Cardiac muscle cell (in vitro differentiated cells and primary cell): ENCODE data around the gene EPS8L1. TPM values are rescaled to one million over a fixed set of nuclear protein-coding genes. Genes with fewer than 3 reads are reported as not detected.

Experiments used
- DNase-seq, 2 donors: peaks; one replicate each; pipeline versions ENCODE4 v3.0.0 to v3.0.0-alpha.2; 2010 to 2017; ENCODE audit warnings: low read depth in 1 of 2, low spot score in 1 of 2
- H3K27ac ChIP-seq: fragments of 200-600 bp; sonication (generic); 2 replicates; pipeline ENCODE4 v1.5.1; 2016
- H3K27me3 ChIP-seq: fragments of 200-600 bp; sonication (generic); 2 replicates; pipeline ENCODE4 v1.6.0; 2016; ENCODE audit warnings: control low read depth
- H3K36me3 ChIP-seq: fragments of 200-600 bp; sonication (generic); 2 replicates; pipeline ENCODE4 v1.5.1; 2016; ENCODE audit warnings: control low read depth
- H3K4me1 ChIP-seq: fragments of 200-600 bp; sonication (generic); 2 replicates; pipeline ENCODE4 v1.8.1; 2017; ENCODE audit warnings: low read depth, mild to moderate bottlenecking, mixed run types
- H3K4me3 ChIP-seq: fragments of 200-600 bp; sonication (generic); 2 replicates; pipeline ENCODE4 v1.5.1; 2016; ENCODE audit warnings: mild to moderate bottlenecking
- H3K9me3 ChIP-seq: fragments of 200-600 bp; sonication (generic); 2 replicates; pipeline ENCODE4 v1.5.1; 2017; ENCODE audit warnings: low read depth, mild to moderate bottlenecking, control low read depth
- polyA plus RNA-seq: library from polyadenylated mRNA; unstranded; fragments of >200 nt; fragmentation: Nextera tagmentation; extraction: Ambion mirVana; gene quantifications from 2 replicates; pipeline ENCODE4 v1.2.1, GENCODE V29; 2016
- total RNA-seq: library from RNA; depleted of rRNA; stranded (reverse); fragments of >200 nt; gene quantifications from 2 replicates; pipeline ENCODE4 v1.2.3, GENCODE V29; 2016
- TF ChIP-seq, protein P1 (sequence below): IDR thresholded peaks from 2 replicates; pipeline ENCODE4 v1.5.1; 2012; ENCODE audit warnings: low read depth, mild to moderate bottlenecking, low read length

EPS8L1 gene
- total and polyA plus RNA-seq, 2 experiments from 2014 or later, result 1.2 to 3.9 TPM

DNA sequence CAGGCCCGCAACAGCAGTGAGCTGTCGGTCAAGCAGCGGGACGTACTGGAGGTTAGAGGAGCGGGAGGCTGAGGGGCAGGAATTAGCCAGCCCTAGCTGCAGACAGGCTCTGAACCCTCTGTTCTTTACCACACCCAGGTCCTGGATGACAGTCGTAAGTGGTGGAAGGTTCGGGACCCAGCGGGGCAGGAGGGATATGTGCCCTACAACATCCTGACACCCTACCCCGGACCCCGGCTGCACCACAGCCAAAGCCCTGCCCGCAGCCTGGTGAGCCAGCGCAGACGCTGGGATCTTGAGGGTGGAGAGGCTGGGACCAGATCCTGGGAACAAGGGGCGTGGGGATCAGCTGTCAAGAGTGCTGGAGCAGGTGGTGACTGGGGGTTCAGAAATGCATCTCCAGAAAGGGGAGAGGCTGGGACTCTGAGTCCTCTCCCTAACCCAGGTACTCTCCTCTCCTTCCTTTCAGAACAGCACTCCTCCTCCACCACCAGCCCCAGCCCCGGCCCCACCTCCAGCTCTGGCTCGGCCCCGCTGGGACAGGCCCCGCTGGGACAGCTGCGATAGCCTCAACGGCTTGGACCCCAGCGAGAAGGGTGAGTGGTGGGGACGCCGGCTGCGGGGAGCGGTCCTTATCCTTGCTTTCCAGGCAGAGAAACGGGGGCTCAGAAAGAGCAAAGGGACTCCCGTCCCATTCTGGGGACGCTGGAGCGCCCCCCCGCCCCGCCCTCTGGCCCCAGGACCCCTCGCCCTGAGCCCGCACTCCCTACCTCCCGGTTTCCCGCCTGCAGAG lies 10.4 kb downstream of the EPS8L1 start:
- peak overlapping the region; percentile 36 for H3K4me3 ChIP-seq
- H3K36me3 ChIP-seq, result no peaks in the 10 kb centered on the region
- DNase-seq, result no peak
- peaks cover 2% of the 10 kb centered on the region for H3K4me1 ChIP-seq
- peaks cover 53% of the 10 kb centered on the region for H3K27me3 ChIP-seq
- H3K27ac ChIP-seq, result no peak overlapping the region
- no peaks in the 10 kb centered on the region for H3K9me3 ChIP-seq
- TF ChIP-seq, protein P1, sequence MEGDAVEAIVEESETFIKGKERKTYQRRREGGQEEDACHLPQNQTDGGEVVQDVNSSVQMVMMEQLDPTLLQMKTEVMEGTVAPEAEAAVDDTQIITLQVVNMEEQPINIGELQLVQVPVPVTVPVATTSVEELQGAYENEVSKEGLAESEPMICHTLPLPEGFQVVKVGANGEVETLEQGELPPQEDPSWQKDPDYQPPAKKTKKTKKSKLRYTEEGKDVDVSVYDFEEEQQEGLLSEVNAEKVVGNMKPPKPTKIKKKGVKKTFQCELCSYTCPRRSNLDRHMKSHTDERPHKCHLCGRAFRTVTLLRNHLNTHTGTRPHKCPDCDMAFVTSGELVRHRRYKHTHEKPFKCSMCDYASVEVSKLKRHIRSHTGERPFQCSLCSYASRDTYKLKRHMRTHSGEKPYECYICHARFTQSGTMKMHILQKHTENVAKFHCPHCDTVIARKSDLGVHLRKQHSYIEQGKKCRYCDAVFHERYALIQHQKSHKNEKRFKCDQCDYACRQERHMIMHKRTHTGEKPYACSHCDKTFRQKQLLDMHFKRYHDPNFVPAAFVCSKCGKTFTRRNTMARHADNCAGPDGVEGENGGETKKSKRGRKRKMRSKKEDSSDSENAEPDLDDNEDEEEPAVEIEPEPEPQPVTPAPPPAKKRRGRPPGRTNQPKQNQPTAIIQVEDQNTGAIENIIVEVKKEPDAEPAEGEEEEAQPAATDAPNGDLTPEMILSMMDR, result no peak

DNA sequence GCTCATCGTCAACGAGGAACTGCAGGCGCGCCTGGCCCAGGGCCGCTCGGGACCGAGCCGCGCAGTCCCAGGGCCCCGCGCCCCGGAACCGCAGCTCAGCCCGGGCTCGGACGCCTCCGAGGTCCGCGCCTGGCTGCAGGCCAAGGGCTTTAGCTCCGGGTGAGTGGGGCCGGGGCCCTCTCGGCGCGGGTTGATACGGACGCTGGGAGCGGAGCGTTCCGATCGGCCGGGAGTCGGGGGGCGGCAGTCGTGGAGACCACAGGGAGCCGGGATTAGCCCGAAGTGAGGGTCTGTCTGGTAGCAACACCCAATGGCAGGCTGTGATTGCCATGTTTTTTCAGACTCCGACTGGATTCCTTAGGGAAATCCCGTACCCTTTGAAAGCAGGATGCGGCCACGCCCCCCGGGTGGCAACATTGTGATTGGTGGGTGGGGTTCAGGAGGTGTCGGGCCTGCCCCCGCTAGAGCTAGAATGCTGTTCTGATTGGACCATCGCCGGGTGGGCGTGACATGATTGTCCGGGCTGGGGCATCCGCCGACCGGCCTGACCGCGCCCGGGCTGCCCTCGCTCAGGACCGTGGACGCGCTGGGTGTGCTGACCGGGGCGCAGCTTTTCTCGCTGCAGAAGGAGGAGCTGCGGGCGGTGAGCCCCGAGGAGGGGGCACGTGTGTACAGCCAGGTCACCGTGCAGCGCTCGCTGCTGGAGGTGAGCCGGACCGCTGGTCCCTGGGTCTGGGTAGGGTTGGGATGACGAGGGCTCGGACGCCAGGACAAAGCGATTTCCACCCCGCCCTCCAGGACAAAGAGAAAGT lies 11.3 kb downstream of the EPS8L1 start:
- peak overlapping the region; percentile 36 for H3K4me3 ChIP-seq
- no peaks in the 10 kb centered on the region for H3K9me3 ChIP-seq
- H3K4me1 ChIP-seq, result peaks cover 2% of the 10 kb centered on the region
- no peaks in the 10 kb centered on the region for H3K36me3 ChIP-seq
- peaks cover 45% of the 10 kb centered on the region for H3K27me3 ChIP-seq
- DNase-seq, result peak; percentile 96 to 97
- no peak overlapping the region for H3K27ac ChIP-seq
- TF ChIP-seq, protein P1, result no peak

DNA sequence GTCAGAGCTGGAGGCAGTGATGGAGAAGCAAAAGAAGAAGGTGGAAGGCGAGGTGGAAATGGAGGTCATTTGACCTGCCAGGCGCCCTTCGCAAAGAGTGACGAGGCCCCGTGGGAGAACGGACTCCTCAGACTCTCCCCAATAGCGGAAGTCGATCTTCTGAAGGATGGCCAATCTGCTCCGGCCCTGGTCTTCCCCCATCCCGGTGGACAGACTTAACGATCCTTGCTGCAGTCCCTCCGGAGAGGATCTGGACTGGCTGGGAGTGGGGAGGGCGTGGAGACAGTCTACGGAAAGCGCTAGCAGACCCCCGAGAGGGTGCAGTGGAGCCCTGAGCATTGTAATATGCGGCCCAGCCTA lies 11.9 kb downstream of the EPS8L1 start:
- Histone ChIP-seq H3K4me1 (peaks cover 2% of the 10 kb centered on the region), H3K27me3 (peaks cover 39% of the 10 kb centered on the region), H3K9me3 (no peaks in the 10 kb centered on the region), H3K4me3 (peak overlapping the region; percentile 36), H3K36me3 (no peaks in the 10 kb centered on the region), H3K27ac (no peak overlapping the region)
- TF ChIP-seq, protein P1, result no peak
- peak in 1 of 2 donors; percentile 32 for DNase-seq

DNA sequence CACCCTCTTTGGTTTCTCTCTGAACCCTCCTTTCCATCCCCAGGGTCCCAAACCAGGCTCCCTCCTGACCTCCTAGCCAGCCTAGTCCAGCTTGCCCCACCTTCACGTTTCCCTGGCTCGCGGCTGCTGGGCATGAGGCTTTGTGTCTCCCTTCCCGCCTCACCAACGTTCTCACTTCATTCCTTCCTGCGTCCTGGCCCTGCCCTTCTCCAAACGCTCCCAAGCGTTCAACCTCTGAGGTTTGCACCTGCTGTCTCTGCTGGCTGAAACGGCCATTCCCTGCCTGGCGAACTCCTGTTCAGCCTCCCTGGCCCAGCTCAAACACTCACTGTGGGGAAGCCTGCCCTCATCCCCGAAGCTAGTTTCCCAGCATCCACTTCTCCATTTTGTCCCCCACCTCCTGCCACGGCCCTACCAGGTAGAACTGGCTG lies 12.4 kb downstream of the EPS8L1 start:
- Histone ChIP-seq H3K9me3 (no peaks in the 10 kb centered on the region), H3K4me1 (peaks cover 2% of the 10 kb centered on the region), H3K4me3 (no peak overlapping the region), H3K27me3 (peaks cover 34% of the 10 kb centered on the region), H3K27ac (no peak overlapping the region), H3K36me3 (no peaks in the 10 kb centered on the region)
- DNase-seq, result no peak
- TF ChIP-seq, protein P1, result no peak

DNA sequence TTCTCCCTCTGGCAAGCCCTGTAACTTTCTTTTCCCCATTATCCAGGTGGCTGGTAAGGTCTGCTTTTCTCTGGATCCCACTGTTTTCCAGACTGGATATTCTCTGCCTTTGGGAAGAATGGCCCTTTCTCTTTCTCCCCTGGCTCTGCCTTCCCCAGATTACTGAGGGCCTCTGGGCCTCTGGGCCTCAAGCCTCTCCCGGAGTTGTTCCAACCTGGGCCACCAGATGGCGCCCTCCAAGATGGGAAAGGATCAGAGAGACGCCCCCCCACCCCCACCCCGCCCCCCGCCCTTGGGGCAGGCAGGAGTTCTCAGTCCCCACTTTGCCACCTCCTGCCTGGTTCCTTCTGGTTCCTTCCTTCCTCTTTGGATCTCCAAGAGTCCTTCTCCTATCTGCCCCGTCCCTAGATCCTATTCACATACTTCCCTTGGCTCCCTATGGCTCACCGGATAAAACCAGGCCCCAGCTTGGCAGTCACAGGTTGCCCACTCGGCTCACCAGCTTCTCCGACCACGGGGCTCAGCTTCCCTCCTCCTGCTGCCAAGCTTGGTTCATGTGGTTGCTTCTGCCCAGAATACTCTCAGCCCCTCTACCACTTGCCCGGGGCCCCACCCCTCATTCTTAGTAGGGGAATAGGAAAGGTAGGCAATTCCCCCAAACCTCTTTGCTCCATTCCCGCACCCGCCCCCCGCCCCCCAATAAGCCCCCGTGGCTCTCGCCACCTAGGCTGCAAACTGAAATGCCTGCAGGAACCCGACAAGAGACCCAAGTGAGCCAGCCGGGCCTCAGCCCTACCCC lies 13.1 kb downstream of the EPS8L1 start:
- H3K4me3 ChIP-seq, result no peak overlapping the region
- H3K4me1 ChIP-seq, result peaks cover 2% of the 10 kb centered on the region
- H3K36me3 ChIP-seq, result no peaks in the 10 kb centered on the region
- peaks cover 27% of the 10 kb centered on the region for H3K27me3 ChIP-seq
- TF ChIP-seq, protein P1, result peak; percentile 57
- no peaks in the 10 kb centered on the region for H3K9me3 ChIP-seq
- H3K27ac ChIP-seq, result no peak overlapping the region
- DNase-seq, result peak; percentile 72 to 76
